HG02970 (cell line): ENCODE measurements around the gene GYS2.
"Not testable (repeated sequence)": the region's sequence is repeated elsewhere in the genome, so short reads cannot be mapped to it uniquely, and the experiment has no call there.

Source experiments
- ATAC-seq: cut with Tn5 transposase; IDR thresholded peaks from one replicate; pipeline ENCODE4 v1.9.1; 2021; ENCODE audit warnings: mild to moderate bottlenecking, moderate library complexity, moderate number of reproducible peaks; ENCODE audit not compliant: unreplicated experiment, low FRiP score

Gene GYS2

GRCh38 chr12:21606175-21606574 lies 1.5 kb upstream of the GYS2 start:
- no peak for ATAC-seq

- ATAC-seq: no peak
Measured at GRCh38 chr12:21602774-21603173, 1.9 kb downstream of the GYS2 start.

DNA sequence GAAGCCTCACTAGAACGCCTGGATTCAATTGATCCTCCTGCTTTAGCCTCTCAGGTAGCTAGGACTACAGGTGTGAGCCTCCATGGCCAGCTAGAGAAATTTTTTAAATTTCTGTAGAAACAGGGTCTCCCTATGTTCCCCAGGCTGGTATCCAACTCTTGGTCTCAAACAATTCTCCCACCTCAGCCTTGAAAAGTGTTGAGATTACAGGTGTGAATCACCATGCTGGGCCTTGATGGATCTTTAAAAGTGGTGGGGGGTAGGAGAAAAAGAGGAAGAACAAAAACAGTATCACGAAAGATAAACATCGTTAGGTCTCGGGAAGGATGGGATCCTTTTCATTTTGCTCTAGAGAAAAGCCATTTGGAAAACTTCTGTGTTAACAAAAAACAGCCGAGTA lies 4.5 kb downstream of the GYS2 start:
- no peak for ATAC-seq

DNA sequence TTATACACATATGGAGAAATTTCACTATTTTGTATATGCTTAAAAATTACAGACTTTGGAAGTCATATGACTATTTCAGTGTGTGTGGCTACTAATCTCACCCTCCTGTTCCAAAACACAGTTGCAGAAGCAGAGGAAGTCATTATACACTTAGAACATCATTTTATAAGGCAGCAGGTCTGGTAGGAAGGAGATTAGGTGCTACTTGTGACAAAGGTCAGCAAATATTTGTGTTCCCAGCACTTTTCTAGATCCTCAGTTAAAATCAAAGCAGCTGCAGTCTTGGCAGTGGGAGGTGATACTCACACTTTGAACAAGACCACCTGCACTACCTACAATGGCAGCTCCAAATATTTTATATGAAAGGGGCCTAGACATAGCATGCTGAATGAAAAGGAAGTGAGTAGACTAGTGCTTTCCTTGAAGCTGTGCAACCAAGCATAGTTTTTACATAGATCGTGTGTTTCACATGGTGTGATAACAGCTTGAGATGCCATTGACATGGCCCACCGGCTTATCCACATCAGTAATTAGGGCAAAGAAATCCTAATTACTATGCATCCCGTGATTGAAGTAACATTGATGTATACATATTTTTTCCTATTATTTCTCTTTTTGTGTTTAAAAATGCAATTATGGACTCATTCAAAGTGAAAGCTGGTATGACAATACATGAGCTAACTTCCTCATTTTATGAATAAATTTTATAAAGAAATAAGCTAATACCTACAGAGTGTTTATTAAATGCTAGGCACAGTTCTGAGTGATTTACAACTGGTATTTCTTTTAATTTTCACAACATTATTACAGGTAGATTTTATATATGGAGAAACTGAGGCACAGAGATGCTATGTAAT lies 5.3 kb downstream of the GYS2 start:
- no peak for ATAC-seq

DNA sequence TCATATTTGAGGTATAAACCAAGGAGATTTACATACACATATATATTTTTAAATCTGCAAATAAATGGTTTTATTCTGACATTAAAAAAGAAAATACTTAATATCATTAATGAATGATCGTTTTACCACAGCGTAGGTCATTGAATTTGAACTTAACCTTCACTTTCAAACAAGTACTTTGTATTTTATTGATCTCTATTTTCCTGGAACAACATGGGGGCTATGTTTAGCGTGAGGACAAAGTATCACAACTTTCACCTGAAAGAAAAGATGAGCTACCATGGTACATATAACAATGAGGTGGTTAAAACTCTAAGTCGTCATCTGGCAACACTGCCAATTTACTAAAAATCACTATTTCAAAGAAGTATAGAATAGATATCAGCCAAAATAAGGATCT lies 6.0 kb downstream of the GYS2 start:
- no peak for ATAC-seq

DNA sequence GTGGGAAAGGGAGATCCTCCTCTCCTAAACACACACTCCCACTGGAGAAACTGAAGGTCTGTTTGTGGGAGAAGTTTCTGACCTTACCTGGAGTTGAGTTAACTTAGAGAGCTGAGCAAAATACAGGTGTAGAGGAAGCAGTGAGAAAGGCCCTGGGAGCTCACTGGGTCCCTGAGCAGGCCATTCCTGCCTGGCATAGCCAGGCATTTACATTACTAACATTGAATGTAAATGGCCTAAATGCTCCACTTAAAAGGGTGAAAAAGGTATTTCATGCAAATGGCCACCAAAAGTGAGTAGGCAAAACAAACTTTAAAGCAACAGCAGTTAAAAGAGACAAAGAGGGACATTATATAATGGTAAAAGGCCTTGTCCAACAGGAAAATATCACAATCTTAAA lies 9.3 kb downstream of the GYS2 start:
- not testable (repeated sequence) for ATAC-seq

DNA sequence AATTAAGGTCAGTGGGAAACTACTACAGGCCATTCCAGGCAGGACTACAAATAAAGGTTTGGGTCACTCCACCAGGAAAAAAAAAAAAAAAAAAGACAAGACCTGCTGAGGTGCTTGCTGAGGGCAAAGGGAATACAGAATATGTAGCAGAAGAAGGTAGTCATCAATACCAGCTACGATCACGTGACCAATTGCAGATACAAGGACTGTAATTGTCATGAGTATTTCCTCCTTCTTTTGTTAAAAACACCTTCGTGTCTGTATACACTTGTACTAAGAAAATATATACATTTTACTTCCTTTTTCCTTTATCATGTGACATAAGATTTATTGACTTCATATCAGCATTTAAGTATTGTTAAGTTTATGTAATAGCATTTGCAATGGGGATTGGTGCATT lies 19.2 kb downstream of the GYS2 start:
- ATAC-seq: no peak

GRCh38 chr12:21584403-21585182 lies 20.1 kb downstream of the GYS2 start:
- ATAC-seq: not testable (repeated sequence)

DNA sequence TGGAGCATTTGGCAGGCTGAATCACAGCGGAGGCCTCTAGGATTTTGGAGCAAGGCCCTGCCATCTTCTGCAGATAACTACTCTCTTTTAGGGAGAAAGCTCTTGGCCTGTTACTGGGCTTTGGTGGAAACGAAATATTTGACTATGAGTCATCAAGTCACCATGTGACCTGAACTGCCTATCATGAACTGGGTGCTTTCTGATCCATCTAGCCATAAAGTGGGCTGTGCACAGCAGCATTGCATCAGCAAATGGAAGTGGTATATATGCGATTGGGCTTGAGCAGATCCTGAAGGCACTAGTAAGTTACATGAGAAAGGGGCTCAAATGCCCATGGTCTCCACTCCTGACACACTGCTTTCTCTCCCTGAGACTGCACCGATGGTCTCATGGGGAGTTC lies 21.1 kb downstream of the GYS2 start:
- no peak for ATAC-seq

- ATAC-seq: no peak
Measured at GRCh38 chr12:21580748-21581516, 23.7 kb downstream of the GYS2 start.

DNA sequence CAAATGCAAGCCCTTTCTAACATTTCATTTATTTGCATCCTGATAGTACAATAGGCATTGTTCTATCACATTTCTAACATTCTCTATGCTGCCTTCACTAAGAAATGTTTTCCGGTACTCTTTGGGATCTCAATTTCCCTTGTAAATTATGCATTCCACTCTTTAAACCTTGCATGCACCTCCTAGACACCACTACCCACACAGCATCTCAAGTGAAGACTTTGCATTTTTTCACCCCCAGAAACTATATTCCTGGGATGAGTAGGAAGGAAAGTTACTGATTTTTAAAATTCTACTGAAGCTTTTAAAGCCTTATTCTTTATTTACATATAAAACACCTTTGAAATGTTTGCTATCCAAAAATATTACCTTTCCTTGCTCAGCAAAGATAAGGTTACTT lies 27.1 kb downstream of the GYS2 start:
- no peak for ATAC-seq

- no peak for ATAC-seq
Measured at GRCh38 chr12:21576431-21576830, 28.2 kb downstream of the GYS2 start.

DNA sequence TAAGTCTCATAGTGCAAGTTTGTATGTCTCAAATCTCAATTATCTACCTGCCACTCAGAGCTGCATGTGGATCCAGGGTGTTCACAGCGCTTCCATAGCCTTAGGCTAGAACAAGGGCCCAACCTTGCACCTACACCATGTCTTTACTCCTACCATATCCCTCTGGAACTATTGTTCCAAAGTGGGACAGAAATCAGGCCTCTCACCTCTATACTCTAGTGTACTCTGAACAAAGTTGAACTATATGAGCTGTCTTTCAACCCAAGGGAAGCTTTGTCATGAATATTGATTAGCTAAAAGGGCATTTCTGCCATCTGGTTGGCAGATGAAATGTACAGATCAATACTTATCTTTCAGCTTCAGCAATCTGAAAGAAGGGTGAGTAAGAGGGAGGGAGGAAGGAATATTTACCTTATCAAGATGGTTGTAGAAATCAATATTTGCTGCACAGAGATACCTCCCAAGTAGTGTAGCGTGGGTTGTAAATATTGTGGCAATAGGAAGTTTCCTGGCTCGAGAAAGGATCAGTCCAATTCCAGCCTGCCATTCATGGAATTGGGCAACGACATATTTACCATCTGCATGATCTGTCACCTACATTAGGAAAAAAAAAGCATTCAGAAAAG lies 30.8 kb downstream of the GYS2 start:
- ATAC-seq: no peak

DNA sequence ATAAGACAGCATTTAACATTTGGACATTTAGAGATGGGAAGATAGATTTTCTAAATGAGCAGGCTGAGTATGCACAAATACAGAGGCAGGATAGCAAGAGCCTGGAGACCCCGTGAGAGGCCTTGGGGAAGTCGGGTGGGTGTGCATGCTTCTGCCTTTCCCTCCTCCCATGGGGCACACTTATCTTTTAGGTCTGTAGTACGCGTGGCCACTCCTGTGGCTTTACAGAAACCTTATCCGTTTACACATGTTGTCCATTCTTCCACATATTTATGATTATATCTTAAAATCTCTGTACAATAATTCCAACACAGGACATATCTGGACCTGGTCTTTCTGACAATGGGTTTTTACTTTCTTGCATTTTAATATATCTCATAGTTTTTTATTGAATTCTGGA lies 33.6 kb downstream of the GYS2 start:
- no peak for ATAC-seq

- no peak for ATAC-seq
Measured at GRCh38 chr12:21568115-21568514, 36.5 kb downstream of the GYS2 start.

DNA sequence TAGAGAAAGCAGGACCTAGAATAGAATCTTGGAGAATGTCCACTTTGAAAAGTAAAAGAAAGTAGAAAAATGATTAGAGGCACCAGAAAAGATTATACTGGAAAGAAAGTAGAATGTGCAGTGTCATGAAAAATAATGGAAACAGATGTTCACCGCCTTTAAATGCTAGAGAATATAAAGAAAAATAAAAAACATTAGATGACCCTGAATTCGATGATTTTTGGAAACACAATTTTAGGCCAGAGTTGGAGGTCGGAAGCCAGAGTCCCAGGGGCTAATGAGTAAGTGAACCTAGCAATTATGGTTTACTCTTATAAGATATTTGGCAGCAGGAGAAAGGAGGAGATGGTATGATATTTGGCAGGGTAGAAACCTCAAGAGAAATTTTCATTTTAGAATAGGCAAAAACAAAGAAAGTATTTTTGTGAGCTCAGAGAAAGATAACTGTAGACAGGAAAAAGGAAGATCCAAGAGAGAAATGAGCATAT lies 37.7 kb downstream of the GYS2 start:
- no peak for ATAC-seq

- no peak for ATAC-seq
Measured at GRCh38 chr12:21566223-21566906, 38.3 kb downstream of the GYS2 start.

- ATAC-seq: no peak
Measured at GRCh38 chr12:21562859-21563258, 41.8 kb downstream of the GYS2 start.

DNA sequence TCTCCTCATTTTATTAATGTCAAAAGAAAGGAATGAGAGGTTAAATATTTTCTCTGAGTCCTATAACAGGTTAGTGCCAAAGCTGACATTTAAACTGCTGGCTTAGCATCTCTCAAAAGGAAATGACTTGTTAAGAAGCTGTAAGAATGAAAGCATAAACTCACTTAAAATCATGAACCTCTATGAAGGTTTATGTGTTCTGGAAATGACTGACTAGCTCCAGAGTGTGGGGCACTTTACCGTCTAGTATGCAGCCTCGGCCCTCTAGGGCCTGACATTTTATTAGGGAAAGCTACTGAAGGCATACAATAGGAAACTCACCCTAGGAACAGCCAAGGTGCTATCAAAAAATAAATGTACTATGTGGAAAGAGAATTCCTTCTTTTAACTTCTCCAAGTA lies 43.5 kb downstream of the GYS2 start:
- ATAC-seq: no peak
